HG03558 (cell line): Measurements from ENCODE around the gene SDCCAG8.
A peak's percentile ranks its signal among the peaks of the same experiment; 100 is the strongest.
"Not testable (repeated sequence)": the region's sequence is repeated elsewhere in the genome, so short reads cannot be mapped to it uniquely, and the experiment has no call there.

Source experiments
- ATAC-seq: cut with Tn5 transposase; IDR thresholded peaks from one replicate; pipeline ENCODE4 v1.9.1; 2021; ENCODE audit warnings: moderate number of reproducible peaks; ENCODE audit not compliant: unreplicated experiment; ENCODE audit errors: extremely low read depth

Gene SDCCAG8

DNA sequence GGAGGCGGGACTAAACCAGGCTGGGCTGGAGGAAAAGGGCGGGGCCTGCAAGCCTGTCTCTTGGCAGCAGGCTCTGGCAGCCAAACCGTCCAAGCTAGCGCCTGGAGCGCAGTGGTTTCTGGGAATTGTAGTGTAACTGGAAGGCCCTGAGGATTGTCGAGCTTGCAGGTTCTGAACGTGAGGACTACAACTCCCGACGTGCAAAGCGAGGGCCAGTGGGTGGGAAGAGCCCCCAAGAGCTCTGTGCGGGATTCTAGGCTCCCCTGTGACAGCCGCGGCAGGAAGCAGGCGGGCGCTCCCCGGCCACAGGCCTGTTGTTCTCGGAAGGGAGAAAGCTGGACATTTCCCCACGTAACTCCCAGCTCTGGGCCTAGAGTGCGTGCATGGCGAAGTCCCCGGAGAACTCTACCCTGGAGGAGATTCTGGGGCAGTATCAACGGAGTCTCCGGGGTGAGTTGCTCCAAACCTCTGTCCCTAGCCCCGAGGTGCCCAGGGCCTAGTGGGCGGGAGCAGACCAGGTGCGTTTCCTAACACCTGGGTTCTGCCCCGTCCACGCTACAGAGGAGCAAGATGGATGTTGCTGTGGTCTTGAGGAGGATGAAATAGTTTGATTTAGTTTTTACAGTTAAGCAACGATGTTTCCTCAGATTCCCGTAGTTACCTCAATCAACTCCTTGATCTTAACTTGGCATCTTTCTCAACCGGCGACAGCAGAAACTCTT, at the start of gene SDCCAG8:
TSS of gene SDCCAG8 (plus strand) at position 251 of the 722 bp plus-strand sequence. CDS start at position 384, 133 bp downstream.
- peak; percentile 71 for ATAC-seq

DNA sequence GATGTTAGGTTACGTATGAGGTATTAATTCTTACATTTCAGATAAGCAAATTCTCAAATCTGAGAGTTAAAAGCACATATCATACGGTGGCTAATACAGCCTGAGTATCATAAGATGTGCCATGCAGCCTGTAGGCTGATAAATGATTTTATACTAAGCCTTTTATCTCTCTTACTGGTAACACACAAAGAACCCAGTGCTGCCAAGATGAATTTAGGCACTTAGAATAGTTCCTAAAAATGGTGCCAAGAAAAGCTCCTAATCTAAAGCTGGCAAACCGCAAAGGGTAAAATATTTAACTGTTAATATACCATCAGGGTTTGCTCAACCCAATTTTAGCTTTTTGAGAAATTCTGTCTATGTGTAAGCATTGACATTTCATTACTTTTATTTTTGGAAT, 43.9 kb upstream of the SDCCAG8 start:
- not testable (repeated sequence) for ATAC-seq

- no peak for ATAC-seq
These were observed 42.6 kb upstream of the SDCCAG8 start for GRCh38 chr1:243213045-243213787.

- ATAC-seq, result not testable (repeated sequence)
These were observed 40.5 kb upstream of the SDCCAG8 start for GRCh38 chr1:243215276-243215875.

- ATAC-seq, result no peak
These were observed 39.1 kb upstream of the SDCCAG8 start for GRCh38 chr1:243216741-243217140.

DNA sequence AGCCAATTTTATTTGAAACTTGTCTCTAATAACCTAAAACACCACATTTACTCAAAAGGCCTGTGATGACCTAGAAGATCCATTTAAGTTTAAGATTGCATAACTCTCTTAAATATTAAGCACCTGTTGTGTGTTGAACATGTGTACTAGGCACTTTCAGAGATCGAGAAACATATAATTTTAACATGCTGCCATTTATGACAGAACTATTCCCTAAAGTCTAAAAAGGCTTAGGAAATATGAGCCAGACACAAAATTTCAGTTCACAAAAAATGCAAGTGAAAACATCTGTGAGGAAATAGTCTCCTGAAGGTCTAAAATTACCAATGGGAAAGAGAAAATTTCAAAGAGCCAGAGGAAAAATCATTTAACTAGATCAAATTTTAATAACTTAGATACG, 38.5 kb upstream of the SDCCAG8 start:
- ATAC-seq, result no peak

DNA sequence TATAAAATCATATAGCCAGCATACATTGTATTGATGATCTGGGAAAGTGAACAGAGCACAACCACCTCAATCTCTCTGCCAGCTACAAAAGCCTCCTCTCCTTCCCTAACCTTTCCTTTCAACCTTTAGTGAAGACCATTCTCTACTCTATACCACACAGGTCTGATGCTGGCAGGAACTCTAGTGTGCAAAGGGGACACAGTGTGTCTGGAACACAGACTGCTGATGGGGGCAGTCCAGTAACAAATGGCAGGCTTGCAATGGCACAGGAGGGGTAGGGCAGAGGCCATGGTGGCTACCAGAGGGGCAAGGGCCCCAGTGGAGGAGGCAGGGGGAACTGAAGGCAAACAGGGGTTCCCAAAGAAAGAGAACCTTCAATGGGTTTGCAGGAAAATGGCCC, 37.8 kb upstream of the SDCCAG8 start:
- no peak for ATAC-seq

- ATAC-seq, result no peak
These were observed 28.2 kb upstream of the SDCCAG8 start for GRCh38 chr1:243227622-243228021.

GRCh38 chr1:243229526-243229925, 26.3 kb upstream of the SDCCAG8 start:
- ATAC-seq, result no peak

GRCh38 chr1:243230914-243231313, 24.9 kb upstream of the SDCCAG8 start:
- ATAC-seq, result no peak

- ATAC-seq, result no peak
These were observed 21.9 kb upstream of the SDCCAG8 start for GRCh38 chr1:243233908-243234307.

GRCh38 chr1:243234978-243235647, 20.7 kb upstream of the SDCCAG8 start:
- no peak for ATAC-seq

GRCh38 chr1:243236604-243237252, 19.1 kb upstream of the SDCCAG8 start:
- peak; percentile 61 for ATAC-seq

- peak; percentile 32 for ATAC-seq
These were observed 11.4 kb upstream of the SDCCAG8 start for GRCh38 chr1:243244432-243244841.

GRCh38 chr1:243246916-243247315, 8.9 kb upstream of the SDCCAG8 start:
- no peak for ATAC-seq

DNA sequence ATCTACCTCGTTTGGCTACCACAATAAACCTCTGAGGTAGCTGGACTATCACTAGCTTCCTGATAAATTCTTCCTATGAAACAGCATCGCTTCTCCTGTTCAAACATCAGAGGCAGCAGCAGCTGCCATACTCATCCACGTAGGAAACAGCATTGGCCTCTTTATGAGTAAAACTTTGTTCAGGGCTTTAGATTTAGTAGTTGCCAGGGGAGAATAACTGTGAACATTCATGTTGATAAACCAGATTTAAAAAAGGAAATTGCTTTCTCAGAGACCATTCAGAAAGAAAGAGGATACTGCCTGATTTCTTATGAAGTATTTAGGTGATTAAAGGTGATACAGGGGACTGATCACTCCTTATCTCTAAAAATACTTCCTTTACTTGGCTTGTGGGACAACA, 7.9 kb upstream of the SDCCAG8 start:
- no peak for ATAC-seq

GRCh38 chr1:243249214-243249613, 6.6 kb upstream of the SDCCAG8 start:
- ATAC-seq, result no peak

DNA sequence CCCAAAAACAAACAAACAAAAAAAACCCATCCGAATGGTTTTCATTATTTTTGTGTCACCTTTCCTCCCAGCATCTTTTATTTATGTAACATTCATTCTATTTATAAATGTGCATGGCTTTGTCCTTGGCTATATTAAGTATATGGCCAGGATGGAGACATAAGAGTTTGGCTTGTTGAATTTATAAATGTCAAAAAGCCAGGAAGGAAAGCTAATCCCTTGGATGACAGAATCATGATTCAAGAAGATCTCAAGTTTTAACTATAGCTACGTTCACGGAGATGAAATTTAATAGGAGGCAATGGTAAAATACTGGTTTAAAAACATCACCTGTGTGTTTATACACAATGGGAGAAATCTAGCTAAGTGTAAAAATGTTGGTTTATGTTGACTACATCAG, 5.7 kb upstream of the SDCCAG8 start:
- no peak for ATAC-seq

GRCh38 chr1:243251539-243251938, 4.3 kb upstream of the SDCCAG8 start:
- no peak for ATAC-seq

DNA sequence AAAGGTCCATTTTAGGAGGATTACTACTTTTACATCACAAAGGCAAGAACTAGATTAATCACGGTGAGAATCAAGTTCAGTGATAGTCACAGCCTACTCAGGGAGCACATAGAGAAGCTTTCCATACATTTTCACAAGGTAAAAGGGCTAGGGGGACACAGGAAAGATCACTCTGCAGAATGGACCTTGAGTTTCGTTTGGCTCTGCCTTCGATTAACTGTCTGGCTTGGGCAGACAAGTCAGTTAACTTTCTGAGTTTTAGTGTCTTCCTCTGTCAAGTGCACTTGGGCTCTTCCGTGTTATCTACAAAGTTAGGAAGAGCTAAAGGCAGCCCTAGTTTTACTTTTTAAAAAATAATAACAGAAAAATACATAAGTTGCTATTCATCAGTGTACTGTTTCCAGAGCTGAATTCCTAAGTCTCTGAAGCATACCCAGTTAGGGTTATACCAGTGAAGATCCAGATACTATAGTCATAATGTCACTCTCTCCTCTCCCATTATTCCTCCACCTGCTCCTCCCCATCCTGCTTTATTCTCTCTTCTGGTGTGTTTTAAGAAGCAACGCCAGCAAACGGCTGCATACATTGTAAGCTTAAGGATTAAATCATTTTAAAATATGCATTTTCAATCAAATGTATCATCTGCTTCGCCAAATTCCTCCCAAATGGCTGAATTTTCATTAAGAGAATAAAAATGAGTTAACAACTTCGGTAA, 2.5 kb upstream of the SDCCAG8 start:
- ATAC-seq, result no peak
